Trophoblast cell (in vitro differentiated cells and primary cell): Measurements from ENCODE around the gene PTN.

ENCODE experiments used
- DNase-seq, 2 donors: peaks; one replicate each; pipeline ENCODE4 v3.0.0-alpha.2; 2016
- H2AFZ ChIP-seq: 2 replicates; pipeline ENCODE4 v1.6.1; 2013; ENCODE audit warnings: low read length, moderate library complexity, mild to moderate bottlenecking; ENCODE audit not compliant: insufficient read depth, poor library complexity
- H2AK5ac ChIP-seq: 2 replicates; pipeline ENCODE4 v1.6.1; 2013; ENCODE audit warnings: mild to moderate bottlenecking, low read length
- H2BK120ac ChIP-seq: 2 replicates; pipeline ENCODE4 v1.6.1; 2013; ENCODE audit warnings: low read length, mild to moderate bottlenecking, moderate library complexity; ENCODE audit not compliant: insufficient read depth, poor library complexity
- H2BK12ac ChIP-seq: 2 replicates; pipeline ENCODE4 v1.6.1; 2013; ENCODE audit warnings: mild to moderate bottlenecking, low read length, moderate library complexity
- H2BK5ac ChIP-seq: 2 replicates; pipeline ENCODE4 v1.6.1; 2013; ENCODE audit warnings: low read length, low read depth, moderate library complexity, mild to moderate bottlenecking; ENCODE audit not compliant: poor library complexity
- H3K14ac ChIP-seq: 2 replicates; pipeline ENCODE4 v1.6.1; 2013; ENCODE audit warnings: mild to moderate bottlenecking, low read length
- H3K18ac ChIP-seq: 2 replicates; pipeline ENCODE4 v1.6.1; 2013; ENCODE audit warnings: mild to moderate bottlenecking, low read length
- H3K23ac ChIP-seq: 2 replicates; pipeline ENCODE4 v1.6.1; 2013; ENCODE audit warnings: low read length
- H3K27ac ChIP-seq: 2 replicates; pipeline ENCODE4 v1.5.1; 2013; ENCODE audit warnings: low read depth, mild to moderate bottlenecking, inconsistent platforms, low read length, moderate library complexity
- H3K27me3 ChIP-seq: 2 replicates; pipeline ENCODE4 v1.6.1; 2013; ENCODE audit warnings: inconsistent platforms, mild to moderate bottlenecking, low read length, moderate library complexity; ENCODE audit not compliant: insufficient read depth
- H3K36me3 ChIP-seq, 2 experiments: 1 replicate in 1 of 2; 2 replicates in 1 of 2; pipeline ENCODE4 v1.6.1; 2013; ENCODE audit warnings: low read length in 2 of 2, mild to moderate bottlenecking in 2 of 2, moderate library complexity in 1 of 2; ENCODE audit not compliant: insufficient read depth in 2 of 2, control insufficient read depth in 1 of 2
- H3K4ac ChIP-seq: 2 replicates; pipeline ENCODE4 v1.6.1; 2013; ENCODE audit warnings: low read depth, mild to moderate bottlenecking, low read length, moderate library complexity
- H3K4me1 ChIP-seq, 2 experiments: 1 replicate in 1 of 2; 2 replicates in 1 of 2; pipeline ENCODE4 v1.6.1; 2013; ENCODE audit warnings: low read length in 2 of 2, mild to moderate bottlenecking in 2 of 2, moderate library complexity in 1 of 2; ENCODE audit not compliant: insufficient read depth in 2 of 2, control insufficient read depth in 1 of 2
- H3K4me2 ChIP-seq: 2 replicates; pipeline ENCODE4 v1.6.1; 2013; ENCODE audit warnings: inconsistent platforms, mild to moderate bottlenecking, low read length, moderate library complexity
- H3K4me3 ChIP-seq: 2 replicates; pipeline ENCODE4 v1.5.1; 2013; ENCODE audit warnings: mild to moderate bottlenecking, low read depth, low read length, inconsistent platforms
- H3K79me1 ChIP-seq: one replicate; pipeline ENCODE4 v1.6.1; 2013; ENCODE audit warnings: low read length
- H3K79me2 ChIP-seq: 2 replicates; pipeline ENCODE4 v1.6.1; 2013; ENCODE audit warnings: low read length, mild to moderate bottlenecking; ENCODE audit not compliant: control insufficient read depth, insufficient read depth, poor library complexity
- H3K9ac ChIP-seq: 2 replicates; pipeline ENCODE4 v1.6.1; 2013; ENCODE audit warnings: mild to moderate bottlenecking, low read length
- H3K9me3 ChIP-seq: 2 replicates; pipeline ENCODE4 v1.6.1; 2013; ENCODE audit warnings: low read depth, mild to moderate bottlenecking, control low read depth, inconsistent platforms, low read length; ENCODE audit not compliant: insufficient read depth
- H4K12ac ChIP-seq: 2 replicates; pipeline ENCODE4 v1.6.1; 2013; ENCODE audit warnings: low read depth, mild to moderate bottlenecking, low read length, moderate library complexity
- H4K8ac ChIP-seq: 2 replicates; pipeline ENCODE4 v1.6.1; 2013; ENCODE audit warnings: low read depth, mild to moderate bottlenecking, low read length, moderate library complexity
- H4K91ac ChIP-seq: one replicate; pipeline ENCODE4 v1.6.1; 2013; ENCODE audit warnings: low read depth, mild to moderate bottlenecking, low read length, moderate library complexity
- WGBS: extraction: QIAGEN DNeasy Blood & Tissue Kit; methylation state at CpG from one replicate; pipeline ENCODE4 v1.1.7; 2013; ENCODE audit warnings: missing lambda C conversion rate; ENCODE audit not compliant: insufficient read length, insufficient coverage; ENCODE audit errors: extremely low coverage; 5-methylcytosine and 5-hydroxymethylcytosine counted together

Gene PTN

DNA sequence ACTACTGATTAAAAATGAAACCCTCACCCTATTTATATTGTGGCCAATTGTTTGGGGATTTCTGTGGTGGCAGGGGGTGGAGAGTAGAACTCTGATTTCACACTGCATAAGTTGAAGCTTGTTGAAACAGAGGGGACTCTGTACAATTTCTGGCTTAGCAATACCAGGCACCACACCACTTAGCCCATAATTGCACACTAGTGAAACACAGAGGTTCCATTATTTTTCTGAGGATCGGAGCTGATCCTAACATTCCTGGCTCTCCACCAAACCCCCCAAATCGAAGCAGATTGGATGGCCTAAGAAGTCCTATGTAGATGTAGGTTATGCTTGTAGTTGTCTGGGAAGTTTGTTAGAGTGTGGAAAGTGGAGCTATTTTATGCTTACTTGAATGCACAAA, 47.0 kb downstream of the PTN start:
- no peak overlapping the region for H3K9ac ChIP-seq
- H2BK12ac ChIP-seq = no peak overlapping the region
- no peak overlapping the region for H4K91ac ChIP-seq
- H3K14ac ChIP-seq = no peak overlapping the region
- no peak overlapping the region for H3K4me2 ChIP-seq
- no peaks in the 10 kb centered on the region for H3K79me1 ChIP-seq
- H3K27me3 ChIP-seq = no peaks in the 10 kb centered on the region
- H3K4ac ChIP-seq = no peak overlapping the region
- no peak overlapping the region for H3K27ac ChIP-seq
- no peak overlapping the region for H3K23ac ChIP-seq
- H3K79me2 ChIP-seq = no peaks in the 10 kb centered on the region
- H2AFZ ChIP-seq = no peak overlapping the region
- no peak overlapping the region for H4K12ac ChIP-seq
- DNase-seq = no peak
- no peaks in the 10 kb centered on the region for H3K9me3 ChIP-seq
- no peak overlapping the region for H2BK120ac ChIP-seq
- no peaks in the 10 kb centered on the region for H3K4me1 ChIP-seq
- no peaks in the 10 kb centered on the region for H3K36me3 ChIP-seq
- no peak overlapping the region for H4K8ac ChIP-seq
- no peak overlapping the region for H2BK5ac ChIP-seq
- no CpG with 5 or more reads among the region's 2 CpGs for WGBS
- H3K18ac ChIP-seq = no peak overlapping the region
- no peak overlapping the region for H2AK5ac ChIP-seq
- H3K4me3 ChIP-seq = no peak overlapping the region

DNA sequence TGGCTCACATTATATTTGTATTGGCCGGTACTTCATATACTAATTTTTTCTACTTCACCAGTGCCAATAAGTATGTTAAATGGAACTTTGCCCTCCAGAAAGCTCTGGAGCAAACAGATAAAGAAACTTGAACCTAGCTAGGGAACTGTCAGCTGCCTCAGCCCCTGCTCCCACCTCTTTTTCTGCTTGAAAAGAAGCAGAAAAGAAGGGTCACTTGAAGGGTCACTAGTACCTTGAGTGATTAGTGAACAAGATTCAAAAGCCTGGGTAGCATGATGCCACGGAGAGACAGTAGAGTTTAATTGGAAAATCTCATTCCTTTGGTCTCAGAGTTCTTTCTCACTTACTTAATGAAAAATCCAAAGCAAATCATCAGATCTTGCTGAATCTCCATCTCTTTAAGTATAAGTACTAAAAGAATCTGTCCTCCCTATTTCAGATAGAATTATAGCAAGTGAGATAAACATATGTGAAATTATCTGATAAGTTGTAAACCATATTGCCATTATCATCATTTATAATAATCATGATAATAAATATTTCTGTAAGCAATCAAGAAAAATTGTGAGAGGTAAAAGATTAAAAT, 47.7 kb downstream of the PTN start:
- Histone ChIP-seq H2AK5ac (no peak overlapping the region), H3K79me1 (no peaks in the 10 kb centered on the region), H3K79me2 (no peaks in the 10 kb centered on the region), H2BK120ac (no peak overlapping the region), H4K91ac (no peak overlapping the region), H3K4me3 (no peak overlapping the region), H2AFZ (no peak overlapping the region), H2BK12ac (no peak overlapping the region), H3K4me2 (no peak overlapping the region), H3K4ac (no peak overlapping the region), H3K9me3 (no peaks in the 10 kb centered on the region), H3K23ac (no peak overlapping the region), H3K36me3 (no peaks in the 10 kb centered on the region), H4K12ac (no peak overlapping the region), H3K14ac (no peak overlapping the region), H3K9ac (no peak overlapping the region), H3K27ac (no peak overlapping the region), H2BK5ac (no peak overlapping the region), H4K8ac (no peak overlapping the region), H3K18ac (no peak overlapping the region), H3K27me3 (no peaks in the 10 kb centered on the region), H3K4me1 (no peaks in the 10 kb centered on the region)
- WGBS = no CpG with 5 or more reads among the region's 2 CpGs
- no peak for DNase-seq

DNA sequence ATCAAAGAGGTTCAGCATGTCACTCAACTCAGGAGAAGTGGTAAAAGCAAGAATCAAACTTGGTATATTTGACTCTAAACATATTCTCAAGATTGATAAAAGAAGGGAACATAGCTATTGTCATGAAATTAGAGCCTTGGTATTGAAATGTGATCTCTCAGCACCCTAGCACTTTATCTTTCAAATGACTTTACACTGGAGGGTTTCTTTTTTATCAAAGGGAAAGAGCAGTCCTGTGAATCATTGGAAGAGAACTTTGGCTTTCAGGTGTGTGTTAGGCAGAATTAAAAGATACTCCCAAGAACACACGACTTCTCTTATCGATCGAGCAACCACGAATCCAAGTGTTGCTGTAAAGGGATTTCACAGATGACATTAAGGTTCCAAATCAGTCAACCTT, 54.4 kb downstream of the PTN start:
- Histone ChIP-seq H2AK5ac (no peak overlapping the region), H3K4me2 (no peak overlapping the region), H3K9ac (no peak overlapping the region), H3K4me3 (no peak overlapping the region), H3K79me1 (no peaks in the 10 kb centered on the region), H3K14ac (no peak overlapping the region), H3K27ac (no peak overlapping the region), H2AFZ (no peak overlapping the region), H2BK12ac (no peak overlapping the region), H3K18ac (no peak overlapping the region), H3K9me3 (no peaks in the 10 kb centered on the region), H2BK5ac (no peak overlapping the region), H3K23ac (no peak overlapping the region), H4K91ac (no peak overlapping the region), H3K4ac (no peak overlapping the region), H4K8ac (no peak overlapping the region), H3K27me3 (no peaks in the 10 kb centered on the region), H2BK120ac (no peak overlapping the region), H3K79me2 (no peaks in the 10 kb centered on the region), H3K4me1 (no peaks in the 10 kb centered on the region), H4K12ac (no peak overlapping the region), H3K36me3 (no peaks in the 10 kb centered on the region)
- WGBS = no CpG with 5 or more reads among the region's 4 CpGs
- no peak for DNase-seq

DNA sequence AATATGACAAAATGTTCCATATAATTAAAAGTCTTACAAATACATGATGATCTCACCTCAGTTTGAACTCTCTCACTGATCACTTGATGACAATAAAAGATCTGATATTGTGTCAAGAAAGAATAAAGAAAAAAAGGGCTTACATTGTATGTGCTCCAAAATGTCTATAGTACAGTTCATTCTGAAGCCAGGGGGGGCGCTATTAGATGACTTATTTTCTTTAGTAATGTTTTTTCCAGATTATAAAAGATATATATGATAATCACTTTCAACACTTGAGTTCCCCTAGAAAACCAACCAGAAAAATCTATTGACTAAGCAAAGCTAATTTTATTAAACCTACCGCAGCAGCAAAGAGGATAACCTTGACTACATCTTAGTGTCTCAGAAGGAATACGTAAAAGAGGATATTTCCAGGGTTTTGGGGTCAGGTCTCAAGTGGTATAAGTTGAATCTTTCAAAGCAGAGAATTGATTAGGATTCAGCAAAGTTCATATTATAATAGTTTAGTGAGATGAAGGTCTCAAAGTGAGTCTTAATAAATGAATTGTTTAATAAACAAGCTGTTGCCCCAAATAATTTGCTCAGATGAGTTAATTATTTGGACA, 55.8 kb downstream of the PTN start:
- Histone ChIP-seq H3K4me1 (no peaks in the 10 kb centered on the region), H3K79me1 (no peaks in the 10 kb centered on the region), H2AFZ (no peak overlapping the region), H4K8ac (no peak overlapping the region), H2BK12ac (no peak overlapping the region), H3K4me2 (no peak overlapping the region), H2AK5ac (no peak overlapping the region), H3K27ac (no peak overlapping the region), H3K9ac (no peak overlapping the region), H3K23ac (no peak overlapping the region), H4K12ac (no peak overlapping the region), H2BK5ac (no peak overlapping the region), H4K91ac (no peak overlapping the region), H3K18ac (no peak overlapping the region), H3K4me3 (no peak overlapping the region), H3K79me2 (no peaks in the 10 kb centered on the region), H3K14ac (no peak overlapping the region), H2BK120ac (no peak overlapping the region), H3K9me3 (no peaks in the 10 kb centered on the region), H3K4ac (no peak overlapping the region), H3K27me3 (no peaks in the 10 kb centered on the region), H3K36me3 (no peaks in the 10 kb centered on the region)
- DNase-seq = peak in 1 of 2 donors; percentile 23
- no CpG with 5 or more reads among the region's 3 CpGs for WGBS
